Activated CD8-positive, alpha-beta memory T cell treated with anti-CD3 and anti-CD28 coated beads, Interleukin-2, amount 50 U/mL, for 48 hours (primary cell): Measurements from ENCODE around the gene NSDHL.

Source experiments
- DNase-seq: peaks from one replicate; pipeline ENCODE4 v3.0.0-alpha.2; 2020

NSDHL gene

DNA sequence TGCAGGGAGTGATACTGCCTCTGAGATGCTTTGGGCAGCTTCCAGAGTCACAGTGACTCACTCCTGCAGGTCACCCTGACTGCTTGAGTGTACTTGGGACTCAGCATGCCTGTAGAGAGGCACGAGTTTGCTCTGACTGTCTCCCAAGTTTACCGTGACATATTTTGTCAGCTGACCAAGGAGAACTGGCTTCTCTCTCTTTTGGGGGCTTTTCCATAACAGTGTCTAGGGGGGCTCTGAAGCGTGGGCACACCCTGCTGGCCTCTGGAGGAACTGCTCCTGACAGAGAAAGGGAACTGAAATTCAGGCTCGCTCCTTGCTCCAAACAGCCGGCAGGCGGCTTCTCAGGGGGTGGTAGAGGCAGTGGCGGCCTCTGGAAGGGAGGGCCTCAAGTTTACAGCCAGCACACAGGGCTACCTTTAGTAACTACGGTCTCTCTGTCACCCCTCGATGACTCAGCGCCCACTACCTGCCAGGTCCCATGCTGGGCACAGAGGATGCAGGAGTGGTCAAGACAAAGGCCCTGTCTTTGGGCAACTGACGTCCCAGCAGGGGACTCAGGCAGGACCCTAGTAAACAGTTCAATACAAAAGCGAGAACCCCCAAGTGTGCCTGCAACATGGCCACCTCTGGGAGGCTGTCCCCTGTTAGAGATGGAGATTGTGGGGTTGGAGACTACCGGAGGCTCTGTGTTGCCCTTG is 84.8 kb downstream of the NSDHL start:
- DNase-seq: no peak

DNA sequence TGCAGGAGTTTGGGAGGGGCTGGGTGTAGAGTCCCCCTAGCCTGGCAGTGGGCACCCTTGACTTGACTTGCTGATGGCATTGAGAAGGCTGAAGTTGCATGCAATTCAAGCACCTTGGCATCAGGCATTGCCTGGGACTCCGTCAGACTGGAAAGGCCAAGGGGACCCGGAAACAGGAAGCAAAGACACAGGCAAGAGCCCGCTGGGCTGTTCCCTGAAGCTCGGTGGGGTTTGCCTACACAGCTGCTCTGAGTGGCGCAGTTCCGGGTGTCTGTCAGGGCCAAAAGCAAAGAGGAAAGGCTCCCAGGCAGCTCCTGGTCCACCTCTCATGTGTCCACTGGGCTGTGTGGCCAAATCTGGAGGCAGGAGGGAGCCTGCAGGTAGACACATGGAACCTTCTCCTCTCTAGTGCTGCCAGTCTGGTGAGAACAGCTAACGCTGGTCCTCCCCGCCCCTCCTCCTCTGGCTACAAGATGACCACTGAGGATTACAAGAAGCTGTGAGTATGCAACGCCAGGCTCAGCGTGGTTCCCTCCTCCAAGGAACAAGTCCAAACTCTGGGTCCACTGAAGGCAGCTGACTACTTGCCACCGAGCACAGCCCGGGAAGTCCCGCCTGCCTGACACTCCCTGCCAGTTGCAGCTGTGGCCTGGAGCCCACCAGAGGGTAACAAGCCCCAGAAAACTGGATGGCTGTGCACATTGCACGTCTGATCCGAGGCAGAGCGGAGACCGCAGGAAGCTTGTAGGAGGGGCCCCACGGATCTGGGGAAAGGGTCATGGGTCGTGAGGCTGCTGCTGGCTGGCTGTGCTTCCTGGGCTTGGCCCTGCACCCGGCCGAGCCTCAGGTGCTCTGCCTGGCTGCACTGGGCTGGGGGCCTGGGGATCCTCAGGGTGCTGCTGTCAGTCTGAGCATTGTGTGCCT is 87.1 kb downstream of the NSDHL start:
- DNase-seq: no peak

DNA sequence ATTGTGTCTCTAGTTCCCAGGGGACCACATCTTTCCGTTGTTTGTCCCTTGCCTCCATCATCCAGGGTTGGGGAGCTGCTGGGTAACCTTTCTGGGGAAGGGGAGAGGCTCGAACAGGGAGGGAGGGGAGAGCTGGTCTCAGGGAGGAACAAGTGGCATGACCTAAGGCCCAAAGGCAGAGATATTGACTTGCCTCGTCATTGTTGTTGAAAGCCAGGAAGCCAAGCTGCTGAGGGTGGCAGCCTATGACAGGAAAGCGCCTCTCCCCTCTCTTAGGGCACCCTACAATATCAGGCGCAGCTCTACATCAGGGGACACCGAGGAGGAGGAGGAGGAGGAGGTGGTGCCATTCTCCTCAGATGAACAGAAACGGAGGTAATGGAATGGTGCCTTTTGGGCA is 87.8 kb downstream of the NSDHL start:
- no peak for DNase-seq
